ENCODE measurements around the gene C10orf67.

The C10orf67 gene

DNA sequence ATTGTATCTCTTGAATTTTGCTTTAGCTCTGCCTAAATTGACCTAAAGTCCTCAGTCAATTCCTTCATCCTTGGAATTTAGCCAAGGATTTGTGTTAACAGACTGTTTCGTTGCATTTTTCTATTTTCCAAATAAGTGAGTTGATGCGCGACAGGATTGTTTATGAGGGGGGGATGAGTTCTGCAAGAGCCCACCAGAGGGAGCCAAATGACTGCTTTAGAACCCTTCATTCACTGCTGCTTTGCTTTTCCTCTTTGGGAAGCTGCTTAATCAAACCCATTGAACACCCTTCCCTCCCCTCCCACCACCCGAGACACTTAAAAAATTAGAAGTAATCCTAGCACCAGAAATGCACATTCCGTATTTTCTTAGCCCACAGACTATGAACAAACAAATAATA is 186.2 kb downstream of the C10orf67 start:
- no peak for FAIRE-seq

DNA sequence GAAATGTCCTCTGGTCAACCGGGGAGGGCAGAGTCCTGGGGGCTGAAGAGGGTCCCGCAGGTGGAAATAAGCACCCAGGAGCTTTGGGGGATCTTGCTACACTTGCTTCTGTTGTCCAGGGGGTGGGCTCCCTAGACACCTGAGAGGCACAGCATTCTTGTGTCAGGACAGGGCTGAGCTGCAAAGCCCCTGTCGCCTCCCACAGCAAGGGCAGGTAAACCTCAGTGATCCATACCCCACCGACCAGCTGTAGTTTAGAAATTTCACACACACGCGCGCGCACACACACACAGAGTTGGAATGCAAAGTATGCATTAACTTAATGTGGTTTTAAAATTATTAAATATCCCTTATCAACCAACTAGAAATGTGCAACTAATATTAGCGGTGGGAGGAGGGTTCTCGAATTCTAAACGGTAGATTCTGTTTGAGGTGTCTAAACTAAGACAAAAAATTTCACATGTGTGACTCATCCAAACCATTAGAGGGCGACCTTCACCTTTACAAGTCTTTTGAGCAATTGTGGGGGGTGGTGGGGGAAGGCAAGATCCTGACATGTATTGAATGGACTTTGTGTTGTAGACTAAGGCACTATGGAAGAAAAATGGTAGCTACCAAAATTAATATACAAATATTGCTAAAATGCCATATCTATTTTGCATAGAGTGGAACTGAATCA is 186.8 kb downstream of the C10orf67 start:
- FAIRE-seq = no peak

DNA sequence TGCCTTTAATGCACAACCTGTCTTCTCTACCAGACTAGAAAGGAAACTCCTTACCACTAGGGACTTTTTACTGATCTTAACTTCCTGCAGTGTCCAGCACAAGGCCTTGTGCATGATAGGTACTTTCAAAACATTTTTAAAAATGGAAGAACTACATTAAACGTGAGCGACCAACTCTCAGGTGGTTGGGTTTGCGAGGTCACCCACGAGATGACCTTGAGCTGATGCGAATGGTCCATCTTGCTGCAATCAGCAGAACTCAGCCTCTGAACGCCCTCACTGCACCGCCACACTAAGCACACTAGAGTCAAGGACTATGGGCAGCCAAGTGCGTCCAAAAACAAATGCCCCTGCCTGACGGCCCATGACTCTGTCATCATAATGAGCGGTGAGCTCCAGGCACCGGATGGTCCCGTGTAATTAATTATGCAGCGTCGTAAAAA is 187.3 kb downstream of the C10orf67 start:
- no peak for FAIRE-seq

DNA sequence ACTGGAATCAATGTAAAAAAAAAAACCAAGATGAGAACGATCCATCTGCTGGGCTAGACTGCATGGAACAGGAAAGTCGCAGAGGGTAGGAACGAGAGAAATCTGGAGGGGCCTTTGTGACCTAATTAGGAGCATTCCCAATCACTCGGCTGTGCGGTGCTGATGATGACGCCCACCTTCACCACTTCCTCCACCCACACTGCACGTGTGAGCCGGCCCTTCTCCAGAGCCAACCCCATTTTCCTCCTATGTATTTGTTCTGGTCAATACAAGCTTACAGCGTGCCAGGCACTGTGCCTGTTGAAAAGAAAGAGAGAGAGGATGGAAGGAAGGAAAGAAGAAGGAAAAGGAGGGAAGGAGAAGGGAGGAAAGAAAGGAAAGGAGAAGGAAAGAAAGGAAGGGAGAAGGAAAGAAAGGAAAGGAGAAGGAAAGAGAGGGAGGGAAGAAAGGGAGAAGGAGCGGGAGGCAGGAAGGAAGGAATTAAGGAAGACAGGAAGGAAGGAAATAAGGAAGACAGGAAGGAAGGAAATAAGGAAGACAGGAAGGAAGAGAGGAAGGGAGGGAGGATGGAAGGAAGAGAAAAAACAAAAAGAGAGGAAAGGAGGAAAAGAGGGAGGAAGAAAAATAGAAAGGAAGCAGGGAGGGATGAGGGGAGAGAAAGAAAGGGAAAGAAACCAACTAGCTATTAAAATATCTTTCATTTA is 188.0 kb downstream of the C10orf67 start:
- no peak for FAIRE-seq

DNA sequence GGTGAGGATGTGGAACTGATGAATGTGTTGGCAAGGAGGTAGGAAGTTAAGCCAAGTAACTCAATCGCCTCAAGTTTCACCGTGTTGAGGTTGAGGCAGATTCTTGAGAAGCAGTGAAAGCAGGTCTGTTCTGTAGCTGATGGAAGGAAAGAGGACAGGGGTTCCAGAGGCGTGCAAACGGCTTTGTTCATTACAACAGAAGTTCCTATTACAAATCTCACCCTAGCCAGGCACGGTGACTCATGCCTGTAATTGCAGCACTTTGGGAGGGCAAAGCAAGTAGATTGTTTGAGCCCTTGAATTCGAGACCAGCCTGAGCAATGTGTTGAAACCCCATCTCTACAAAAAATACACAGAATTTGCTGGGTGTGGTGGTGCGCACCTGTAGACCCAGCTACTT is 189.4 kb downstream of the C10orf67 start:
- FAIRE-seq = no peak
